HCT116 (cell line): ENCODE results near the gene GRIN3A. TPM values are rescaled to one million over a fixed set of nuclear protein-coding genes. Genes with fewer than 3 reads are reported as not detected.

Experiments
- ATAC-seq: fragments of 200-7000 bp; cut with Tn5 transposase; 2 replicates; pipeline ENCODE4 v1.9.1; 2020; ENCODE audit warnings: mild to moderate bottlenecking, moderate library complexity
- BruUV-seq: library from RNA; stranded (reverse); fragments of 400-500 nt; replicated peaks from 2 replicates; lab custom pipeline; 2021; lab: Mats Ljungman, UMichigan
- CTCF ChIA-PET: fragments of 300-600 bp; sonication (Branson Sonifier 250); formaldehyde crosslinking; loops from one replicate; lab custom pipeline; 2021; ENCODE audit warnings: antibody characterized with exemption; lab: Charles Lee
- POLR2A ChIA-PET: fragments of 300-600, 350-600 bp; sonication (Branson Sonifier 250); formaldehyde crosslinking; loops from one replicate; lab custom pipeline; 2021; ENCODE audit warnings: antibody characterized with exemption; lab: Charles Lee
- RAD21 ChIA-PET, 2 experiments: fragments of 300-600 bp; sonication (Branson Sonifier 250); formaldehyde crosslinking; loops; one replicate each; lab custom pipeline; 2023; ENCODE audit warnings: low total read pairs in 2 of 2; ENCODE audit not compliant: uncharacterized antibody in 2 of 2, unreplicated experiment in 2 of 2, low non-redundant PET in 1 of 2; lab: Charles Lee
- DNase-seq: peaks from one replicate; pipeline ENCODE4 v3.0.0-alpha.2; 2010; ENCODE audit warnings: low read depth, low spot score
- H2AFZ ChIP-seq: fragments of 200-600 bp; shearing (Covaris generic), sonication (generic); 2 replicates; pipeline ENCODE4 v1.6.1; 2017; ENCODE audit warnings: low read depth, mixed run types, mixed read lengths, antibody characterized with exemption, low read length; ENCODE audit not compliant: poor library complexity, severe bottlenecking
- H3K27ac ChIP-seq: 2 replicates; pipeline ENCODE4 v1.5.1; 2012; ENCODE audit warnings: low read depth, low read length
- H3K27me3 ChIP-seq: fragments of 200-600 bp; sonication (generic); 2 replicates; pipeline ENCODE4 v1.6.1; 2016; ENCODE audit warnings: mixed run types, low read length, mixed read lengths; ENCODE audit not compliant: insufficient read depth
- H3K36me3 ChIP-seq, 2 experiments: fragments of 200-500 bp in 1 of 2; fragments of 200-600 bp in 1 of 2; sonication (Bioruptor generic) in 1 of 2; sonication (generic) in 1 of 2; 2 replicates each; pipeline versions ENCODE4 v1.5.1 to v1.6.1; 2014 to 2016; ENCODE audit warnings: low read length in 2 of 2, inconsistent platforms in 1 of 2, mixed read lengths in 1 of 2, mixed run types in 1 of 2; ENCODE audit not compliant: insufficient read depth in 2 of 2, control insufficient read depth in 1 of 2
- H3K4me1 ChIP-seq, 2 experiments: fragments of 200-600 bp in 1 of 2; sonication (generic) in 1 of 2; 2 replicates each; pipeline versions ENCODE4 v1.5.1 to v1.6.1; 2012 to 2017; ENCODE audit warnings: low read length in 2 of 2, inconsistent platforms in 1 of 2, mild to moderate bottlenecking in 1 of 2, mixed read lengths in 1 of 2, mixed run types in 1 of 2, moderate library complexity in 1 of 2; ENCODE audit not compliant: insufficient read depth in 2 of 2, control insufficient read depth in 1 of 2
- H3K4me2 ChIP-seq: fragments of 200-600 bp; sonication (generic); 2 replicates; pipeline ENCODE4 v1.6.1; 2017; ENCODE audit warnings: mixed run types, low read length, mixed read lengths
- H3K4me3 ChIP-seq, 2 experiments: fragments of 200-600 bp in 1 of 2; sonication (generic) in 1 of 2; replicated peaks in 1 of 2; 2 replicates each; pipeline ENCODE4 v1.5.1; 2011 to 2016; ENCODE audit warnings: low read length in 2 of 2, control low read depth in 1 of 2, low read depth in 1 of 2, mild to moderate bottlenecking in 1 of 2, mixed read lengths in 1 of 2, mixed run types in 1 of 2
- H3K79me2 ChIP-seq: fragments of 200-600 bp; sonication (generic); 2 replicates; pipeline ENCODE4 v1.6.1; 2017; ENCODE audit warnings: mild to moderate bottlenecking, mixed run types, low read length, moderate library complexity, mixed read lengths; ENCODE audit not compliant: insufficient read depth
- H3K9ac ChIP-seq: fragments of 200-600 bp; sonication (generic); 2 replicates; pipeline ENCODE4 v1.6.1; 2016; ENCODE audit warnings: low read length, mixed read lengths
- H3K9me2 ChIP-seq: fragments of 200-600 bp; sonication (generic), shearing (Covaris generic); 2 replicates; pipeline ENCODE4 v1.6.1; 2017; ENCODE audit warnings: mixed run types, mild to moderate bottlenecking, moderate library complexity; ENCODE audit not compliant: insufficient read depth
- H3K9me3 ChIP-seq, 2 experiments: fragments of 200-500 bp in 1 of 2; fragments of 200-600 bp in 1 of 2; sonication (Bioruptor generic) in 1 of 2; sonication (generic) in 1 of 2; 2 replicates each; pipeline ENCODE4 v1.6.1; 2014 to 2017; ENCODE audit warnings: low read length in 2 of 2, mixed read lengths in 2 of 2, inconsistent platforms in 1 of 2, low read depth in 1 of 2, mild to moderate bottlenecking in 1 of 2, mixed run types in 1 of 2, moderate library complexity in 1 of 2; ENCODE audit not compliant: control insufficient read depth in 1 of 2, insufficient read depth in 1 of 2
- H4K20me1 ChIP-seq: fragments of 200-600 bp; sonication (generic), shearing (Covaris generic); 2 replicates; pipeline ENCODE4 v1.6.1; 2017; ENCODE audit warnings: mixed run types, mild to moderate bottlenecking, moderate library complexity; ENCODE audit not compliant: insufficient read depth
- CEBPB ChIP-seq: IDR thresholded peaks from 2 replicates; pipeline ENCODE4 v1.6.1; 2012; ENCODE audit warnings: low read depth
- ELF1 ChIP-seq: IDR thresholded peaks from 2 replicates; pipeline ENCODE4 v1.6.1; 2012; ENCODE audit warnings: low read depth, borderline replicate concordance
- EZH2 ChIP-seq: fragments of 200-600 bp; sonication (generic); IDR thresholded peaks from 2 replicates; pipeline ENCODE4 v1.6.1; 2017; ENCODE audit warnings: antibody characterized with exemption, mixed run types
- EZH2phosphoT487 ChIP-seq: fragments of 200-600 bp; IDR thresholded peaks from 2 replicates; pipeline ENCODE4 v1.6.1; 2018; ENCODE audit warnings: antibody characterized with exemption, borderline replicate concordance
- FOSL1 ChIP-seq: IDR thresholded peaks from 2 replicates; pipeline ENCODE4 v1.6.1; 2012; ENCODE audit warnings: low read depth
- POLR2A ChIP-seq: IDR thresholded peaks from 2 replicates; pipeline ENCODE4 v1.7.0; 2011; ENCODE audit warnings: borderline replicate concordance; ENCODE audit not compliant: insufficient read depth, insufficient read length; ENCODE audit errors: extremely low read depth
- POLR2AphosphoS5 ChIP-seq: IDR thresholded peaks from 2 replicates; pipeline ENCODE4 v1.6.1; 2011; ENCODE audit warnings: mild to moderate bottlenecking, low read depth, low read length, moderate library complexity
- RAD21 ChIP-seq: IDR thresholded peaks from 2 replicates; pipeline ENCODE4 v1.6.1; 2012; ENCODE audit warnings: low read depth, mild to moderate bottlenecking
- SP1 ChIP-seq: IDR thresholded peaks from 2 replicates; pipeline ENCODE4 v1.6.1; 2012; ENCODE audit warnings: low read depth
- SRF ChIP-seq: IDR thresholded peaks from 2 replicates; pipeline ENCODE4 v1.6.1; 2012; ENCODE audit warnings: low read depth
- TCF7L2 ChIP-seq: IDR thresholded peaks from 2 replicates; pipeline ENCODE4 v1.7.0; 2011; ENCODE audit warnings: borderline replicate concordance, inconsistent platforms; ENCODE audit not compliant: insufficient read depth, insufficient read length; ENCODE audit errors: extremely low read depth
- YY1 ChIP-seq: IDR thresholded peaks from 2 replicates; pipeline ENCODE4 v1.6.1; 2011; ENCODE audit warnings: low read length, low read depth, moderate library complexity, mild to moderate bottlenecking; ENCODE audit not compliant: insufficient replicate concordance; ENCODE audit errors: extremely low read depth
- ZNF274 ChIP-seq: fragments of 200-500 bp; sonication (Bioruptor generic); IDR thresholded peaks from 2 replicates; pipeline ENCODE4 v1.6.1; 2014; ENCODE audit warnings: mild to moderate bottlenecking, low read depth, low read length, inconsistent platforms
- intact Hi-C: fragments of 100-400 bp; cut with micrococcal nuclease; formaldehyde crosslinking; loops from 2 replicates; pipeline ENCODE4 v1.10.0; 2022
- total RNA-seq: library from RNA; stranded (reverse); gene quantifications from one replicate; pipeline ENCODE4 v1.2.1, GENCODE V29; 2021; ENCODE audit not compliant: unreplicated experiment
- TF ChIP-seq, protein P1 (sequence below): IDR thresholded peaks from 2 replicates; pipeline ENCODE4 v1.6.1; 2012
- TF ChIP-seq, protein P2 (sequence below), 3 experiments: fragments of 200-600 bp in 1 of 3; sonication (generic) in 1 of 3; IDR thresholded peaks in 2 of 3; conservative IDR thresholded peaks in 1 of 3; 2 replicates each; pipeline ENCODE4 v1.5.1; 2012 to 2017; ENCODE audit warnings: low read depth in 2 of 3, low read length in 2 of 3, antibody characterized with exemption in 1 of 3, borderline replicate concordance in 1 of 3, control low read depth in 1 of 3, mild to moderate bottlenecking in 1 of 3, mixed read lengths in 1 of 3, mixed run types in 1 of 3, moderate library complexity in 1 of 3; ENCODE audit not compliant: insufficient read depth in 1 of 3

The GRIN3A gene
- total RNA-seq, 1 experiment from 2014 or later: not detected

GRCh38 chr9:101524371-101524770 lies 214.1 kb downstream of the GRIN3A start:
- ATAC-seq (no peak), DNase-seq (no peak)
- Histone ChIP-seq H3K9me3 (no peaks in the 10 kb centered on the region), H3K9me2 (no peaks in the 10 kb centered on the region), H3K4me1 (no peaks in the 10 kb centered on the region), H3K4me3 (no peak overlapping the region), H3K36me3 (no peaks in the 10 kb centered on the region), H3K4me2 (no peak overlapping the region), H2AFZ (no peak overlapping the region), H3K27ac (no peak overlapping the region), H4K20me1 (no peaks in the 10 kb centered on the region), H3K9ac (no peak overlapping the region), H3K27me3 (no peaks in the 10 kb centered on the region), H3K79me2 (no peaks in the 10 kb centered on the region)
- no TSS peak for BruUV-seq
- intact Hi-C loops: no loop called here
- POLR2A ChIA-PET: no interaction called here
- RAD21 ChIA-PET: no interaction called here
- CTCF ChIA-PET: interaction anchor here (1.8 kb wide), 1 partner anchor 66 kb away, joined by 8 read pairs; no protein-coding TSS in a partner anchor
- TF ChIP-seq POLR2A (no peak), RAD21 (no peak), ZNF274 (no peak), EZH2 (no peak), SP1 (no peak), YY1 (no peak), CEBPB (no peak), POLR2AphosphoS5 (no peak), FOSL1 (no peak), EZH2phosphoT487 (no peak), SRF (no peak), ELF1 (no peak), TCF7L2 (no peak)
- TF ChIP-seq, protein P1, sequence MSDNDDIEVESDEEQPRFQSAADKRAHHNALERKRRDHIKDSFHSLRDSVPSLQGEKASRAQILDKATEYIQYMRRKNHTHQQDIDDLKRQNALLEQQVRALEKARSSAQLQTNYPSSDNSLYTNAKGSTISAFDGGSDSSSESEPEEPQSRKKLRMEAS: no peak
- TF ChIP-seq, protein P2, sequence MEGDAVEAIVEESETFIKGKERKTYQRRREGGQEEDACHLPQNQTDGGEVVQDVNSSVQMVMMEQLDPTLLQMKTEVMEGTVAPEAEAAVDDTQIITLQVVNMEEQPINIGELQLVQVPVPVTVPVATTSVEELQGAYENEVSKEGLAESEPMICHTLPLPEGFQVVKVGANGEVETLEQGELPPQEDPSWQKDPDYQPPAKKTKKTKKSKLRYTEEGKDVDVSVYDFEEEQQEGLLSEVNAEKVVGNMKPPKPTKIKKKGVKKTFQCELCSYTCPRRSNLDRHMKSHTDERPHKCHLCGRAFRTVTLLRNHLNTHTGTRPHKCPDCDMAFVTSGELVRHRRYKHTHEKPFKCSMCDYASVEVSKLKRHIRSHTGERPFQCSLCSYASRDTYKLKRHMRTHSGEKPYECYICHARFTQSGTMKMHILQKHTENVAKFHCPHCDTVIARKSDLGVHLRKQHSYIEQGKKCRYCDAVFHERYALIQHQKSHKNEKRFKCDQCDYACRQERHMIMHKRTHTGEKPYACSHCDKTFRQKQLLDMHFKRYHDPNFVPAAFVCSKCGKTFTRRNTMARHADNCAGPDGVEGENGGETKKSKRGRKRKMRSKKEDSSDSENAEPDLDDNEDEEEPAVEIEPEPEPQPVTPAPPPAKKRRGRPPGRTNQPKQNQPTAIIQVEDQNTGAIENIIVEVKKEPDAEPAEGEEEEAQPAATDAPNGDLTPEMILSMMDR (IDR thresholded peaks at IDR 0.05 in 2 of 3, conservative IDR thresholded peaks at IDR 0.05 in 1 of 3; ENCODE audit: borderline replicate concordance in 1 of 3, insufficient read depth in 1 of 3, low read depth in 2 of 3, low read length in 2 of 3): no peak

Other genes starting within 250 kb of the GRIN3A start
- 37.6 TPM for gene RNF20, start 204.8 kb downstream of the GRIN3A start, total RNA-seq
- not detected for gene PPP3R2, start 143.7 kb downstream of the GRIN3A start, total RNA-seq